Thymus (tissue), 11 donors: ENCODE results near the gene KRTAP4-1. TPM values are rescaled to one million over a fixed set of nuclear protein-coding genes. Genes with fewer than 3 reads are reported as not detected.
"Not testable (repeated sequence)": the region's sequence is repeated elsewhere in the genome, so short reads cannot be mapped to it uniquely, and the experiment has no call there.

Experiments
- DNase-seq, 9 donors: peaks; one replicate each; pipeline ENCODE4 v3.0.0-alpha.2; 2013; ENCODE audit warnings: low spot score in 9 of 9, low read depth in 6 of 9, missing footprints in 1 of 9
- H3K27ac ChIP-seq, 2 donors: one replicate each; pipeline ENCODE4 v1.5.1; 2013; ENCODE audit warnings: control low read depth in 1 of 2, low read depth in 1 of 2, low read length in 1 of 2, mild to moderate bottlenecking in 1 of 2, moderate library complexity in 1 of 2
- H3K27me3 ChIP-seq, 2 donors: one replicate each; pipeline ENCODE4 v1.5.1; 2013; ENCODE audit warnings: low read length in 1 of 2; ENCODE audit not compliant: control insufficient read depth in 2 of 2, insufficient read depth in 1 of 2
- H3K36me3 ChIP-seq, 2 donors: one replicate each; pipeline ENCODE4 v1.5.1; 2013; ENCODE audit warnings: low read length in 1 of 2, mild to moderate bottlenecking in 1 of 2, moderate library complexity in 1 of 2; ENCODE audit not compliant: control insufficient read depth in 2 of 2, insufficient read depth in 2 of 2
- H3K4me1 ChIP-seq, 2 donors: one replicate each; pipeline ENCODE4 v1.5.1; 2013; ENCODE audit warnings: low read length in 2 of 2; ENCODE audit not compliant: control insufficient read depth in 2 of 2, insufficient read depth in 2 of 2
- H3K4me3 ChIP-seq, 2 donors: one replicate each; pipeline ENCODE4 v1.5.1; 2013; ENCODE audit warnings: low read length in 2 of 2, control low read depth in 1 of 2, mild to moderate bottlenecking in 1 of 2
- H3K9me3 ChIP-seq, 2 donors: one replicate each; pipeline ENCODE4 v1.5.1; 2013; ENCODE audit warnings: low read length in 1 of 2, mild to moderate bottlenecking in 1 of 2; ENCODE audit not compliant: control insufficient read depth in 2 of 2, insufficient read depth in 1 of 2
- WGBS: extraction: QIAGEN DNeasy Blood & Tissue Kit; methylation state at CpG from one replicate; pipeline ENCODE4 v1.1.7; 2013; 5-methylcytosine and 5-hydroxymethylcytosine counted together
- polyA plus RNA-seq: library from polyadenylated mRNA; stranded (reverse); fragments of 200-250 nt; gene quantifications from one replicate; pipeline ENCODE4 v1.2.3, GENCODE V29; 2013
- total RNA-seq: library from RNA; stranded (reverse); fragments of 120-200 nt; gene quantifications from one replicate; pipeline ENCODE4 v1.2.4, GENCODE V29; 2013
- donor health status: healthy.

The KRTAP4-1 gene
- total and polyA plus RNA-seq, 2 donors: not detected

DNA sequence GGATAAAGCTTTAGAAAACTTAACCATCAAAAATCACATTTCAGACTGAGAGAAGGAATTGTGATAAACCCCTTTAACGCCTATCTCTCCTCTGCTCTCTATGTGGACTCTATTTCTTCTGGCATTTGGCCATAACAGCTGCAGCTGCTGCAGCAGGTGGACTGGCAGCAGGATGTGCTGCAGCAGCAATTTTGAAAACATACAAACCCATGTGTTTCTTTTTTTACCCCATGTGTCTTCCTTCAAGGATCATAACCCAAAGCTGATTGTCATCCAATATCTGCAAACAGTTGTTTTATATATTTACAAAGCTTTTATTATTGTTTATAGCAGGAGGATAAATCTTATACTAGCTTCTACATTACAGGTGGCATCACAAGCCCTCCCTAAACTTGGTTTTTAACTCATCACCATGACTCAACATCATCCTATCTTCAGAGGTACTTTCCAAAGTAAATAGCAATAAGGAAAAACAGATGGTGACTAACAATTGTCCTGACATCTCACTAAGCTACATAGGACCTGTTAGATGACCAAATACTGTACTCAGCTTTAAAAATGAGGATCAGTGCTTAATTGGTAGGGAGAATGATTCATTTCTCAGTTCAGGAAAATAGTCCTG, 27.2 kb upstream of the KRTAP4-1 start:
- H3K27ac ChIP-seq: no peak overlapping the region
- no peak overlapping the region for H3K4me3 ChIP-seq
- no peaks in the 10 kb centered on the region for H3K4me1 ChIP-seq
- WGBS: 73% methylated on average over 1 of the region's 1 CpG
- no peaks in the 10 kb centered on the region for H3K36me3 ChIP-seq
- no peaks in the 10 kb centered on the region for H3K27me3 ChIP-seq
- no peaks in the 10 kb centered on the region for H3K9me3 ChIP-seq
- peak in 1 of 9 donors; percentile 2 for DNase-seq

- WGBS: 74% methylated on average over 5 of the region's 5 CpGs
- H3K4me1 ChIP-seq: no peaks in the 10 kb centered on the region
- H3K27me3 ChIP-seq: no peaks in the 10 kb centered on the region
- H3K4me3 ChIP-seq: no peak overlapping the region
- no peak for DNase-seq
- H3K36me3 ChIP-seq: no peaks in the 10 kb centered on the region
- H3K9me3 ChIP-seq: no peaks in the 10 kb centered on the region
- no peak overlapping the region for H3K27ac ChIP-seq
Measured at GRCh38 chr17:41199421-41200078, 14.8 kb upstream of the KRTAP4-1 start.

DNA sequence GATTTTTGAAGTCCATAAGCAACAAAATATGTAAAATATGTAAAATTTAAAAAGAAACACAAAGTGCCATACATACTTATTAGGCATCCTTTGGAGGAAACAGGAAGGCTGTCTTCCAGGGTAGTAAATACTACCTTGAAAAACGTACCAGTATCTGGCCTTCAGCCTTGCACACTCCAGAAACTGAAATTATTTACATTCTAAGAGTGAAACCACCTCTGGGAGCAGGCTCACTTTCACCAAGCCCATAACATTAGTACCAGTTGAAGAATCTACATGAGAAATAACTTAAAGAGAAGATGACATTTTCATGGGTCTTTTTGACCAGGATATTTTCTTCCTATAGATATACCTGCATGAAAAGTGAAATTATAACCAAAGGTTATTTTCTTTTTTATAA, 11.4 kb upstream of the KRTAP4-1 start:
- Histone ChIP-seq H3K9me3 (no peaks in the 10 kb centered on the region), H3K36me3 (no peaks in the 10 kb centered on the region), H3K27ac (no peak overlapping the region), H3K4me3 (no peak overlapping the region), H3K4me1 (no peaks in the 10 kb centered on the region), H3K27me3 (no peaks in the 10 kb centered on the region)
- 54% methylated on average over 1 of the region's 1 CpG for WGBS
- DNase-seq: no peak

DNA sequence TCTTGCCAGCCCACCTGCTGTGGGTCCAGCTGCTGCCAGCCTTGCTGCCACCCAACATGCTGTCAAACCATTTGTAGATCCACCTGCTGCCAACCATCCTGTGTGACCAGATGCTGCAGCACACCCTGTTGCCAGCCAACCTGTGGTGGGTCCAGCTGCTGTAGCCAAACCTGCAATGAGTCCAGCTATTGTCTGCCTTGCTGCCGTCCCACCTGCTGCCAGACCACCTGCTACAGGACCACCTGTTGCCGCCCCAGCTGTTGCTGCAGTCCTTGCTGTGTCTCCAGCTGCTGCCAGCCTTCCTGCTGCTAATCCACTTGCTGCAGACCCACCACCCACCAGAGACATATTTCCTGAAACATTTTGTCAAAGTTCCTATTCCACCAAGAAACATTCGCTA, 5.6 kb upstream of the KRTAP4-1 start:
- no peak overlapping the region for H3K4me3 ChIP-seq
- H3K4me1 ChIP-seq: no peaks in the 10 kb centered on the region
- no peaks in the 10 kb centered on the region for H3K9me3 ChIP-seq
- DNase-seq: no peak
- 91% methylated on average over 3 of the region's 3 CpGs for WGBS
- no peak overlapping the region for H3K27ac ChIP-seq
- H3K27me3 ChIP-seq: no peaks in the 10 kb centered on the region
- H3K36me3 ChIP-seq: no peaks in the 10 kb centered on the region

DNA sequence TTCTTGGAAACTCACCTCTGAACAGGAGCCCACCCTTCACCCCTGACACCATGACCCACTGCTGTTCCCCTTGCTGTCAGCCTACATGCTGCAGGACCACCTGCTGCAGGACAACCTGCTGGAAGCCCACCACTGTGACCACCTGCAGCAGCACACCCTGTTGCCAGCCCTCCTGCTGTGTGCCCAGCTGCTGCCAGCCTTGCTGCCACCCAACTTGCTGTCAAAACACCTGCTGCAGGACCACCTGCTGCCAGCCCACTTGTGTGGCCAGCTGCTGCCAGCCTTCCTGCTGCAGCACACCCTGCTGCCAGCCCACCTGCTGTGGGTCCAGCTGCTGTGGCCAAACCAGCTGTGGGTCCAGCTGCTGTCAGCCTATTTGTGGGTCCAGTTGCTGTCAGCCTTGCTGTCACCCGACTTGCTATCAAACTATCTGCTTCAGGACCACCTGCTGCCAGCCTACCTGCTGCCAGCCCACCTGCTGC, 5.2 kb upstream of the KRTAP4-1 start, which contains the start of gene KRTAP9-1:
TSS of gene KRTAP9-1 (plus strand) at position 51 of the 482 bp plus-strand sequence. CDS start at position 51, 0 bp downstream.
- H3K27ac ChIP-seq, H3K4me1 ChIP-seq, DNase-seq, H3K27me3 ChIP-seq, H3K36me3 ChIP-seq, H3K4me3 ChIP-seq, H3K9me3 ChIP-seq: not testable (repeated sequence)
- 100% methylated on average over 1 of the region's 1 CpG for WGBS

- Histone ChIP-seq H3K4me1 (no peaks in the 10 kb centered on the region), H3K9me3 (no peaks in the 10 kb centered on the region), H3K4me3 (no peak overlapping the region), H3K36me3 (no peaks in the 10 kb centered on the region), H3K27ac (no peak overlapping the region), H3K27me3 (no peaks in the 10 kb centered on the region)
- DNase-seq: no peak
- WGBS: 100% methylated on average over 2 of the region's 2 CpGs
Measured at GRCh38 chr17:41186872-41187271, 2.2 kb upstream of the KRTAP4-1 start.

- H3K36me3 ChIP-seq: no peaks in the 10 kb centered on the region
- H3K27me3 ChIP-seq: peaks cover 0 to 2% of the 10 kb centered on the region in 2 donors
- H3K4me1 ChIP-seq: no peaks in the 10 kb centered on the region
- H3K9me3 ChIP-seq: no peaks in the 10 kb centered on the region
- H3K4me3 ChIP-seq: no peak overlapping the region
- H3K27ac ChIP-seq: no peak overlapping the region
- DNase-seq: no peak
- 84% methylated on average over 1 of the region's 1 CpG for WGBS
Measured at GRCh38 chr17:41185001-41185400, 290 bp upstream of the KRTAP4-1 start.

DNA sequence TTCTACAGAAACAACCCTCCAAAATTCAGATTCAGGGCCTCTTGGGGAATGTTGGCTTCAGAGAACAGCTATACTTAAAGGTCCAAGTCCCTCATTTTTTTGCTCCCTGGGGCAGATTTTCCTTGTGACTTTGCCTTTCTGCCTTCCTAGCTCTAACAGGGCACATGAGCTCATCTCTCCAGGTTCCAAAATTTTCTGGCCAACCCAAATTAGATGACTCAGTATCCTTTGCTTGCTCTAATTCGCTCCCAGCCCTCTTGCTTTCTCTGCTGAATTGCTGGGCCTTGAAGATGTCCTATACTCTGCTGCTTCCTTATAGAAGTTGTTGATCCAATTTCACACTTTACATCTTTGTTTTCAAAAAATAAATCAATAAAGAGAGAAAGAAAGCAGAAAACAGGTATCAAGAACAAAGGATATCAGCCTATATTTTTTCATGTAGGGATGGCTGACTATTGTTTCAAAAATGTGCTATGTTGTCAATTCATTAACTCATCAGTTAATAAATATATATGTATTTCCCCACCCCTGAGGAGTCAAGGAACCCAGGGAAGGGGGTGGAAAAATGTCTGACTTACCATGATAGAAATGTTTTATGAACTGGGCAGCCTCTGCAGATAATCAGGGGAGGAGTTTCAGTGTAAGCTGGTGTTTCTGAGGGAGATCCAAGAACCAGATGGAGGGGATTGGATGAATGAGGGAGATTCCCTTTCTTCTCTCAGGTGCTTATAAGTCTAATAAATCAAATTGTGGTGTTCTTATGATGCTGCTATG, 5.7 kb downstream of the KRTAP4-1 start:
- no peak overlapping the region for H3K27ac ChIP-seq
- H3K4me3 ChIP-seq: no peak overlapping the region
- H3K27me3 ChIP-seq: peaks cover 0 to 4% of the 10 kb centered on the region in 2 donors
- no peaks in the 10 kb centered on the region for H3K9me3 ChIP-seq
- DNase-seq: no peak
- 90% methylated on average over 1 of the region's 1 CpG for WGBS
- no peaks in the 10 kb centered on the region for H3K4me1 ChIP-seq
- H3K36me3 ChIP-seq: no peaks in the 10 kb centered on the region

DNA sequence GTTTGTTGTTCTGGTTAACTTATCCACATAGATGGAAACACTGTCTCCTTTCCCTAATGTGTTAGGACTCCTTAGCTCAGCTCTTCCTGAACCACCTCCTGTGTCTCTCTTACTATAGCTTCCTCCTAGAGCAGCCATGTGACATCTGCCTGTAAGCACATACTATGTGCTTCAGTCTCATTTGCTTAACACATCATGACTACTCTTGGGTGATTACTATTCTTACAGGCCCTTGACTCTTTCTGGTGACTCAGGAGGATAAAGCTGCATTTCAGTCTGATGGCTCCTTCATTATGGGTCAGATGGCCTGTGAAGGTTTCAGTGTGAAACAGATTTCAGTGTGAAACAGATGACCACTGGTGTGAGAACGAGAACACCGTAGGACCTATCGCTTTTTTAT, 6.4 kb downstream of the KRTAP4-1 start:
- no peaks in the 10 kb centered on the region for H3K9me3 ChIP-seq
- no peak overlapping the region for H3K4me3 ChIP-seq
- no peak for DNase-seq
- 98% methylated on average over 3 of the region's 3 CpGs for WGBS
- no peaks in the 10 kb centered on the region for H3K4me1 ChIP-seq
- no peak overlapping the region for H3K27ac ChIP-seq
- H3K27me3 ChIP-seq: peaks cover 0 to 4% of the 10 kb centered on the region in 2 donors
- no peaks in the 10 kb centered on the region for H3K36me3 ChIP-seq
